ENCODE results near the gene MICU1.

Gene MICU1

GRCh38 chr10:72365106-72365895, 260.6 kb downstream of the MICU1 start:
- TF ChIP-seq, protein P1, sequence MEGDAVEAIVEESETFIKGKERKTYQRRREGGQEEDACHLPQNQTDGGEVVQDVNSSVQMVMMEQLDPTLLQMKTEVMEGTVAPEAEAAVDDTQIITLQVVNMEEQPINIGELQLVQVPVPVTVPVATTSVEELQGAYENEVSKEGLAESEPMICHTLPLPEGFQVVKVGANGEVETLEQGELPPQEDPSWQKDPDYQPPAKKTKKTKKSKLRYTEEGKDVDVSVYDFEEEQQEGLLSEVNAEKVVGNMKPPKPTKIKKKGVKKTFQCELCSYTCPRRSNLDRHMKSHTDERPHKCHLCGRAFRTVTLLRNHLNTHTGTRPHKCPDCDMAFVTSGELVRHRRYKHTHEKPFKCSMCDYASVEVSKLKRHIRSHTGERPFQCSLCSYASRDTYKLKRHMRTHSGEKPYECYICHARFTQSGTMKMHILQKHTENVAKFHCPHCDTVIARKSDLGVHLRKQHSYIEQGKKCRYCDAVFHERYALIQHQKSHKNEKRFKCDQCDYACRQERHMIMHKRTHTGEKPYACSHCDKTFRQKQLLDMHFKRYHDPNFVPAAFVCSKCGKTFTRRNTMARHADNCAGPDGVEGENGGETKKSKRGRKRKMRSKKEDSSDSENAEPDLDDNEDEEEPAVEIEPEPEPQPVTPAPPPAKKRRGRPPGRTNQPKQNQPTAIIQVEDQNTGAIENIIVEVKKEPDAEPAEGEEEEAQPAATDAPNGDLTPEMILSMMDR (IDR thresholded peaks at IDR 0.05; ENCODE audit: low read depth, low read length), result no peak

DNA sequence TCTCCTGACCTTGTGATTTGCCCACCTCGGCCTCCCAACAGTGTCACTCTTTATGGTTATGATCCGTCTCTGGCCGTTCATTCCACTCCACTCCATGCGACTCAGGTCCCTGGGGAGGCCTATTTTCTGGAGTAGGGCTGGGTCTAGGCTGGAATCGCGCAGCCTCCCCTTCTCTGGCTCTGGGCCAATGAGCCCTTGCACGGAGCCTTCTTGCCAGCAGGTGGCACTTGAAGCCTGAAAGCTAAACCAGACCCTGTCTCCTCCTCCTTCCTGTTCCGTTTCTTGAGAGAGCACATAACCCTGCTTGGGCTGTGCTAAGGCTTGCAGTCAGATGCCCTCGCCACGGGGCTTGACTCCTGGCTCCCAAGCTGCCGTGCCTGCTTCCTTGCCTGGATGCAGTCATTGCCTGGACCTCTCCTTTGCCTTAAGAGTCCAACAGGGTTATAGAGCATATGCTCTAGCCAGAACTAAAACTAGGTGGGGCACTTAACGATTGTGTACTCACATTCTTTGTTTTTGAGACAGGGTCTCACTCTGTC, 261.6 kb downstream of the MICU1 start:
- DNase-seq (ENCODE audit: low read depth in 2 of 2), result peak; percentile 96 to 97
- TF ChIP-seq, protein P1 (IDR thresholded peaks at IDR 0.05; ENCODE audit: low read depth, low read length), result peak; percentile 93
- peak overlapping the region in 1 of 2 donors; percentile 22 for H3K4me3 ChIP-seq (replicated peaks in 1 of 2; ENCODE audit: low read depth in 2 of 2, low read length in 2 of 2)

More at GRCh38 chr10:72365106-72365895, 260.6 kb downstream of the MICU1 start:
- no peak for DNase-seq (ENCODE audit: low read depth in 2 of 2)
- H3K4me3 ChIP-seq (replicated peaks in 1 of 2; ENCODE audit: low read depth in 2 of 2, low read length in 2 of 2), result no peak overlapping the region

- TF ChIP-seq, protein P1 (IDR thresholded peaks at IDR 0.05; ENCODE audit: low read depth, low read length), result no peak
- no peak overlapping the region for H3K4me3 ChIP-seq (replicated peaks in 1 of 2; ENCODE audit: low read depth in 2 of 2, low read length in 2 of 2)
- DNase-seq (ENCODE audit: low read depth in 2 of 2), result no peak
These were observed 268.9 kb downstream of the MICU1 start for GRCh38 chr10:72356987-72357386.

- no peak overlapping the region for H3K4me3 ChIP-seq (replicated peaks in 1 of 2; ENCODE audit: low read depth in 2 of 2, low read length in 2 of 2)
- DNase-seq (ENCODE audit: low read depth in 2 of 2), result no peak
- TF ChIP-seq, protein P1 (IDR thresholded peaks at IDR 0.05; ENCODE audit: low read depth, low read length), result no peak
These were observed 269.8 kb downstream of the MICU1 start for GRCh38 chr10:72356115-72356514.

DNA sequence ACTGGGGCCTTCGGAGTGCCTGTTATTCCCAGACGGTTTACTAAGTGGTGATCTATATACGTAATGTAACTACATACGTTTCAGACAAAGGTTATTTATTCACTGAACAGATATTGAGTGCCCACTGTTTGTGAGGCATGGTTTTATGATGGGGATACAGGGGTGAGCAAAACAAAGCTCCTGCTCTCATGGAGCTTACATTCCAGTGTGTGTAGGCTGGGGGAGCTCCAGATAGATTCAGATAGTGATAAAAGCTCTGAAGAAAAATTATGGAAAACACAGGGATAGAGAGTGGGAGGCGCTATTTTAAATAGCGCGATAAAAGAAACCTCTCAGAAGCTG, 270.7 kb downstream of the MICU1 start:
- H3K4me3 ChIP-seq (replicated peaks in 1 of 2; ENCODE audit: low read depth in 2 of 2, low read length in 2 of 2), result peak overlapping the region; percentile 86 to 99

DNA sequence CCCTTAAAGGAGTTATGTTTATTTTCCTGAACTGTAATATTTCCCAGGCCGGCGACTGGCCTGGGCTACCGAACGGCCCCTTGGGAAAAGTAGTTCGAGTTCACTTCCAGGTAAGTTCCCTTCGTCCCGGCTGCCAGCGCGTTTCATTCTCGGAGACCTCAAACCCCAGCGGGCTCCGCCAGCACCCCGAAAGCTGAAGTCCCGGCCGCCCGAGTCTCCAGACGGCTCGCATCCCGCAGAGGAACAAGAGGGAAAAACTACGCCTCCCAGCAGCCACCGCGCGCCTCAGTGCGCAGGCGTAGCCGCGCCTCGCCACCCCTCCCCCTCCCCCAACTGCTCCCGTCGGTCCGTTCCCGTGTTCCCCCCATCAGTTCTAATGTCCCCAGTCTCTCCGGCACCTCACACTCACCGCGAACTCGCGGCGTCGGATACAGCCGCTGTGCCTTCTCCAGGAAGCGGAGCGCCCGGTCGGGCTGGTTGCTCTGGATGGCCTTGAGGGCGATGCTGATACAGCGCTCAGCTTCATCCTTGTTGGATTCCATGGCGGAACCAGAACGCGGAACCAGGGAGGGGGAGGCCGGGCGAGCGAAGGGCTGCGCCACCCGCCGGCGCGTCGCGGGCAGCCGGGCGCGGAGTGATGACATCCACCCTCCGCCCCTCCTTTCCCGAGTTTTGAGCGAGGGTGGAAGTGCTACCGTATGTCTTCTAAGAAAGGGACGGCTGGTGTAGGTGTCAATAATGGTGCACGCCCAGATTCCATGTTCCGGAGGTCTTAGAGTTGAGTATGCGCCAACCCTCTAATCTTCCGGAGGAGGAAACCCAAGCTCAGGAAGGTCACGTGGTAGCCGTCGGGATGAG, 271.3 kb downstream of the MICU1 start, which contains the start of gene DNAJB12:
DNAJB12 (minus strand) TSS at position 564 of the 858 bp plus-strand sequence; CDS start at position 542, 22 bp downstream.
- DNase-seq (ENCODE audit: low read depth in 2 of 2), result peak; percentile 97
- peak within 1 kb of the TSS; percentile 86 to 99 for H3K4me3 ChIP-seq (replicated peaks in 1 of 2; ENCODE audit: low read depth in 2 of 2, low read length in 2 of 2)
- TF ChIP-seq, protein P1 (IDR thresholded peaks at IDR 0.05; ENCODE audit: low read depth, low read length), result no peak

More for the DNA sequence above, 270.7 kb downstream of the MICU1 start:
- no peak for DNase-seq (ENCODE audit: low read depth in 2 of 2)
- TF ChIP-seq, protein P1 (IDR thresholded peaks at IDR 0.05; ENCODE audit: low read depth, low read length), result no peak
